ENCODE measurements around the gene IGFBP1.

IGFBP1 gene

DNA sequence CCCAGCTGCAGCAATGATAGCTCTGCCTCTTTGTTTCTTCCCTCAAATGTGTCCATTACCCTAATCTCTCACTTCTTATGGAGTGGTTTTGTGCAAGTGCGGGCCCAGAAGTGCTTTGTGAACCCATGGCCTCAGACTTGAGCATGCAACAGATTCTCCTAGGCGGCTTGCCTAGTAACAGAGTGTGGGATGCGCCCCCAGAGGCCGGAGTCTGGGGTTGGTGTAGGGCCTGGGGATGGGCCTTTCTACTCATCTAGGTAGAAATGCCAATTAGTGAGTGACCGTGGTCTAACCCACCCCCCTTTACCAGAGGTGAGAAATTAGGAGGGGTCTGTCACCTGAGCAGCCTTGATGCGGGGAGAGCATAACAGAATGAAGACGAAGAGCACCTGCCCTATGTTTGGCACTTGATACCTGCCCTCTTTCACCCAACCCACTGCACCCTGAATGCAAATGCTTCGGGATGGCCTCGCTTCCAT, 7.0 kb upstream of the IGFBP1 start:
- DNase-seq (ENCODE audit: low read depth in 2 of 2): no peak

DNA sequence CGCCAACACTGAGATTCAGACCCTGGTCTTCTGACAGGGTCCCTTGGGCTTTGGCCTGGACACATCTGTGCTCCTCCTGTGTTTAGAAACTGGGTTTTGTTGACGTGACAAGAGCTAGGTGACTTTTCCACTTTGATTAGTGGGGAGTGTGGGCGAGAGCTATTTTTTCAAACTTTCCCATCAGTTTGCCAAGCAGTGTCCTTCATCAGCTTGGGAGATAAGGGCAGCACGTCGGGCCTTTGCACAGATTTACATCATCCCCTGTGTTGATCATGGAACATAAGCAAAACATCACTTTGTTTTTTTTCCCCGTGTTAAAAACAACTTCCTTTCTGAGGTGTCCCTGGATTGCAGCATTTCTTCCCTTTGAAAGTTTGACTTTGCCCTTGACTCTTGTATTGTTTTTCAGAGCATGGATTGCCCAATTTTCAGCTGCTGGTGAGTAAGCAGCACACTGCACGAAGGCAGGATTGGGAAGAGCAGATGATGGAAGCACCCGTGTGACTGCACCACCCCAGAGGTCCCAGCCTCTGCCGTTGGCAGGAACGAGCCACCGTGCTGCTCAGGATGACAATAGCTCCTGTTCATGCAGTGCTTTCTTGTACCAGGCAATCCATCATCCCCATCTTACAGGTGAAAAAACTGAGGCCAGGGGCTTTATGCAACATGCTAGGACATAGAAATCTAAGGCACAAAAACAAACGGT, 6.4 kb upstream of the IGFBP1 start:
- no peak for DNase-seq (ENCODE audit: low read depth in 2 of 2)

DNA sequence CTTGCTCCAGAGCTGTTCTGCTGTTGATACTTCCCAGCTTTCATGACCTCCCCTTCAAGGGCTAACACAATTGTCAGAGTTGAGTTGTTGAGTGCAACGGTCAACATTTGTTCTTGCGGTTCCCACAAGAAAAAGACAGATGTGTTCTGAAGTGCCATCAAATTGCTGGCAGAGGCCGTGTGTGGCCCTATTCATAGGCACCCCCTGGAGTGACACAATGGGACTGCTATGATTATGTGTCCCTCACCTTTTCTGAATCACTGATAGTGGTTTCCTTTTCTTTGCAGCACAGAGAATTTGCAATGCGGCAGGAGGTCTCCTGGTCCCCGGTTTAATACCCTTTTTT, 5.8 kb upstream of the IGFBP1 start:
- no peak for DNase-seq (ENCODE audit: low read depth in 2 of 2)

DNA sequence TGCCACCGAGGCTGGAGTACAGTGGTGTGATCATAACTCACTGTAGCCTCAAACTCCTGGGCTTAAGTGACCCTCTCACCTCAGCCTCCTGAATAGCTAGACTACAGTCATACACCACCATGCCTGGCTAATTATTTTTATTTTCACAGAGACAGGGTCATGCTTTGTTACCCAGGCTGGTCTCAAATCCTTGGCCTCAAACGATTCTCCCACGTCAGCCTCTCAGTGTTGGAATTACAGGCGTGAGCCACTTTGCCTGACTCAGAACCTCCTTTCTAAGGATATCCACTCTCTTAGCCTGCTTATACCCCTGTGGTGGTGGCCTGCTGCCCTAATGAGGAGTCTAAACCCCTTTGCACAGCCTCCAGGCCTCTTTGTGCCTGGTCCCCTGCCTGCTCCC, 4.2 kb upstream of the IGFBP1 start:
- no peak for DNase-seq (ENCODE audit: low read depth in 2 of 2)

DNA sequence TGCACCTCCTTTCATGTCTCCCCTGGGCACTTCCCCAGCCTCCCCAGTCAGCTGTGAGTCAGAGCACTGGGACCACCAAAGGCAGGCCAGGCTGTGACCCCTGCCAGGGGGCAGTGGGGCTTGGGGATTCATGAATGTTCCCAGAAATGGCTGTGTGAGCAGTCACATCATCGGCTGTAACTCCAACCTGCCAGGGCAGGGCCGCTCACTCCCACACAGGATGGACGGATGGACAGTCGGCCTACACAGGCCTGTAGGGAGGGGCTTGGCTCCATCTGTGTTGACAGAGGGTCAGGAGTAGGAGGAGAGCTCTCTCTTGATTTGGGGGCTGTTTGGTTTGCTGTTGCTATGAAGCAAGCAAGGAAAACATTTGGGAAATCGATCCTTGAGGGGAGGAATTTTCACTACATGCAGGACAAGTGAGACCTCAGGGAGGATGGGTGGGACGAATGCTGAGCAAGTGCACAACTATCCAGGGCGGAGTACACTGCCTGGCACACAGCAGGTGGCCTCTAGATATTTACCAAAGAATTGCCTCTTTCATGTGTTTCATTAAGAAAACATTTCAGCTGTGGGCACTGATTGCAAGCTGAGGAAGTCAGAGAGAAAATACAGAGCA, 2.9 kb upstream of the IGFBP1 start:
- DNase-seq (ENCODE audit: low read depth in 2 of 2): no peak

DNA sequence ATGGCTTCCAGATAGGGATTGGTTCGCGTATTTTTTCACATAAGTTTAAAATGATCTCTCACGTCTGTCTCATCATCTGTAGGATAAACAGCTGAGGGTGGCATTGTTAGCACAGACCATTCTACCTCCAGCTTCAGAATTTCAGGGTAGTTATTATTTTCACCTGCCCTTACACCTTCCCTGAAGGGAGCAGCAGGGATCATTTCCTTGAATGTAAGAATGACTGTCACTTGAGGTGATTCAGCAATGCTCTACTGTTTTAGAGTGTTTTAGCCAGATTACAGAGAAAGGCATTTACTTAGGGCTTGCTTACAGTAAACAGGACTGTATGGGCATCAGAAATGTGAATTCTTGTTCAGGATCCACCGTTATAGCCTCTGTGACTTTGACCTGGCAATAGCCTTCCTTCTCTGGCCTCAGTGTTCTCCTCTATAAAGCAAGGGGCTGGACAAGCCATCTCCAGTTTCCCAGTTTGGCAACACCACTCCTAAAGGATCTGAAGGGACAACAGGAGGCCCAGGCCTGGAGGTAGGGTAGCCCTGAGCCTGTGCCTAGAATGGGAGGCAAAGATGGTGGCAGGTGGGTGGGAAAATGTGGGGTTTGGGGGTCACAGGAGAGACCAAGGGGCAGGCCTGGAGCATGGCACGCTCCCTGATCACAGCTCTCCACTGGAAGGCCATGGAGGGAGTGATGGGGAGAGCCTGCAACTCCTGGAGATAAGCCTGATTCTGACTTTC, 1.2 kb upstream of the IGFBP1 start:
- no peak for DNase-seq (ENCODE audit: low read depth in 2 of 2)

DNA sequence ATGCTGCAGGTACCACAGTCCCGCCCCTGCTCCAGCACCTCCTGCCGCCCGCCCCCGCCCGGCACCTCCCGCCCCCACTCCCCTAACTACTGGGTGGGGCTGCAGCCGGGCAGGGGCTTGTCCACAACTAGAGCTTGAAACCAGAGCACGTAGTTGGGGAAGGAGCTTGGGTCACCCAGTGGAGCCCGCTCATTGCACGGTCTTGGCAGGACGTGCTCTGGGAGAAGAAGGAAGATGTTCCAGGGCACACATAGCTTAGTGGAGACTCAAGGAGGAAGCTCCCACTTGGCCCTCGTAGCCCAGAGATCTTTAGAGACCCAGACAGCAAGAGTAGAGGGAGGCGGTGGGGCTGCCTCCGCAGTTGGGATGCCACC, 692 bp downstream of the IGFBP1 start:
- no peak for DNase-seq (ENCODE audit: low read depth in 2 of 2)

DNA sequence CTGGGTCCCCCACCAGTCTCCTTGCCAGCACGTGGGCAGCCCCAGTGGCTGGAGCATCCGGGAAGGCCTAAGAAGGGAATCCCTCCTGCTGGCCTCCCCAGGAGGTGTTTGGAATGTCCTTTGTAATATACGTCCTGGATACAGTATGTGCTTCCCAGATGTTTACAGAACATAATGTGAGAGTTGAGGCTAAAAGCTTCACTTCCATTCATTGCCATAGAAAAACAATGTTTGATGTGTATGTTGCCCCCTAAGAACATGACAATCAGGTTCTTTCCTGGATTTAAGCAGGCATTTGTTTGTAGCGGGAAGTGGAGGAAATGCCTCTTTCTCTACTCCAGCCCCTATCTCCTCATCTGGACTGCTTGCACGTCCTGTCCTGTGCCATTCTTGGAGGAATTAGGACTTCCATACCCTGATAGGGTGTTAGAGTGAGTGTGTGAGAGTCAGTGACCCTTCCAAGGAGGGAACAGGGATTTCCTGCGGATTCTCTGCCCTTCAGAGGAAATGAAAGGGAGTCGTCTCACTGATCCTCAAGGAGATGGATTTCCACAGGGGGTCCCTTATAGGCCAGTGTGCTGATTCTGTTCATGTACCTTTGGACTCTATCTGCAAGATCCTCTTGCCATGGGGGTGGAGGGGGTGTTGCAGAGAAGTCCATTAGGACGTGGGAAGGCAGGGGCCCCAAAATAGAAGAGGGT, 1.2 kb downstream of the IGFBP1 start:
- no peak for DNase-seq (ENCODE audit: low read depth in 2 of 2)

DNA sequence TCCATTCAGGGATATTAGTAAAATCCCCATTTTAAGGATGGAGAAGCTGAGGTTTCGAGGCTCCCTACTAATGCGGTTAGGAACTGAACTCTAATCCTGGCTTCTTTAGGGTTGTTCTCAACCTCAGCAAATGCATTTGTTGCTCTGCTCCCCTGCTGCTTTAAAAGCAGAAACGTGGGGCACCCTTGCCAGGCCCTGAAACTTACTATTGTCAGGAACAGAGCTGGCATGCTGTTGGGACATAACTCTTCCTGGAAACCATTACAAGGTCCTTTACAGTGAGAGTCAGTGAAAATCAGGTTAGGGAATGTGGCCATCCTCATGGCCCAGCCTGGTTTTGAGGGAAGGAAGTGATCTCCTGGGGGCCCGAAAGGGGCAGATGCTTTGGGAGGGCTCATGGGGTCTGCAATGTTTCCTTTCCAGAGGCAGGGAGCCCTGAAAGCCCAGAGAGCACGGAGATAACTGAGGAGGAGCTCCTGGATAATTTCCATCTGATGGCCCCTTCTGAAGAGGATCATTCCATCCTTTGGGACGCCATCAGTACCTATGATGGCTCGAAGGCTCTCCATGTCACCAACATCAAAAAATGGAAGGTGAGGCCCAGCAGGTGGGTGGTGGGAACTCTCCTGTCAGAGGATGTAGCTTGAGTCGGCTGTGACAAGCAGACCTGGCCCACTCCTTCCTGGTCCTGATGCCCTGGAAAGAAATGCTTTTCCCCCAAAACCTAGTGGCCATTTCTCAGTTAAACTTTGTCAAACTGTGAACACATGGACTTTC, 2.0 kb downstream of the IGFBP1 start:
- DNase-seq (ENCODE audit: low read depth in 2 of 2): no peak

DNA sequence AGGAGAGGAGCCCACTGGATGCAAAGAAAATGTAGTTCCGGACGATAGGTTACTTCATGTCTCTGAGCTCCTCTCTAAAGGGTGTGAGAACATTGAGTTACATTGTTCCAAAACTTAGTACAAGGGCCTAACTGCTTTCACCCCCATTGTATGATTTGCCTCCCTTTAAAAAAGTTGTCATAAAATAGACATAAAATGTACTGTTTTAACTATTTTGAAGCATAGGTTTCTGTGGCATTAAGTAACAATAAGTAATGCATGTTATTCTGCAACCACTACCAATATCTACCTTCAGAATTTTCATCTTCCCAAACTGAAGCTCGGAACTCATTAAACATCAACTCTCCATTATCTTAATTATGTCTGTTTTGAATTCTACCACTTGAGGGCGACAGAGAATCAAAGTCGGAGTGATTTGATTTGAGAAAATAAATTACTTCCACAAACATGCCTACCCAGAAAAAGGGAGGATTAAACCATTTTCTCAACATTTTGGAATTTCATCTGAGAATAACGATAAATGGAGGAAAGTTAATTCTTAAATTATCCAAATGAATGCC, 2.7 kb downstream of the IGFBP1 start:
- DNase-seq (ENCODE audit: low read depth in 2 of 2): no peak

DNA sequence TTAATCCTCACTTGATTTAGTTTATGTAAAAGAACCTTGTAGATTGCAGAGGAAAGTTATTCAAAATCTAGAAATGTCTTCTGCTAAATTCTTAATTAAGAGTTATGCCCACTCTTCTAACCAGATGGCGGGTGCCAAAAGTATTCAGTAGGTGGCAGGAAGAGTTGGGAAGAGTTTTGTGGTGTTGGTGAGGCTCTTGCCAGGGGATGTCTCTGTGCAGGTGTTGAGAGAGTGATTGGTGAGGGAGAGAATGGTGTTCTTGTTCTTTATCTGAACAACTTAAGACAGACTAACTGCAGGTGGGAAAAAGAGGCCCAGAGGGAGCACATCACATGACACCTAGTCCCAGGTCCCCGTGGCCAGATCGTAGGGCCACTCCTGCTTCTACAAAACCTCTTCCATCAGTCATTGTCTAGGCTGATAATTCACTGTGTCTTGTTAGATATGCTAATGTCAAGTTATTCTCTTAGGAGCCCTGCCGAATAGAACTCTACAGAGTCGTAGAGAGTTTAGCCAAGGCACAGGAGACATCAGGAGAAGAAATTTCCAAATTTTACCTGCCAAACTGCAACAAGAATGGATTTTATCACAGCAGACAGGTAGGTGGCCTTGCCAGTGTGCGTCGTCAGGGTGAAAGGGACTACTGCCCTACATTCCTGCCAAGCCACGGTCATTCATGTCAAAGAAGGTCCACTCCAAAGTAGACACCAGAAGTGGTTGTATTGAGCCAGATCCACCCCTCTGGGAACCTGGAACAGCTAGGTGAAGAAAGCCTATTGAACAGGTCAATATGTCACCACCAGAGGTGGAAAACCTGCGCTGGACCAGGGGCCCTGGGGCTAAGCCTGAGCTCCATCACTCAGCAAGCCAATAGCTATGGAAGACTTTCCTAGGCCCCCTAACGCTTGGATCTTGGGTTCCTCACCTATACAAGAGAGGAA, 3.4 kb downstream of the IGFBP1 start:
- no peak for DNase-seq (ENCODE audit: low read depth in 2 of 2)

DNA sequence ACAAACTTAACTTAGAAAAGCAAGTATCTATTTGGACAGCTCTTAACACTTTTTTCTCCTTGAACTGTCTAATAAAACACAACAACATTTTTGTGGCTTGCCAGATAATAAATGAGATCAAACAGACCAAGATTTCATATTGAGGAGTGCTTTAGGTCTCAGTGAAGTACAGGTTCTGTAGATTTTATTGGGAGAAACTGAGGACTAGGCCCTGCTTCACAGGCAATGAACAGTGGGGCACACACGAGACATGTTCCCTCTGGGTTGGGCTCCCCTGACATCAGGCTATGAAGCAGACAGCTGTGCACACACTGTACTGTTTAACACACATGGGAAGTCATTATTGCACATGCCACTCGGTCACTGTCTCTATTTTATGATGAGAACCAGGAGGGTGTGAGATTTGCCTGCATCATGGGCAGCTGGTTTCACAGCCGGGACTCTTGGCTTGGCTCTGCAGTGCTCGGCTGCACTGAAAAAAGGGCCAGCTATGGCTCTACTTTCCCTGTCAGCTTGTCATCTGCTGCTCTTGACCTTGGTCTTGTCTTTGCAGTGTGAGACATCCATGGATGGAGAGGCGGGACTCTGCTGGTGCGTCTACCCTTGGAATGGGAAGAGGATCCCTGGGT, 4.2 kb downstream of the IGFBP1 start:
- no peak for DNase-seq (ENCODE audit: low read depth in 2 of 2)

DNA sequence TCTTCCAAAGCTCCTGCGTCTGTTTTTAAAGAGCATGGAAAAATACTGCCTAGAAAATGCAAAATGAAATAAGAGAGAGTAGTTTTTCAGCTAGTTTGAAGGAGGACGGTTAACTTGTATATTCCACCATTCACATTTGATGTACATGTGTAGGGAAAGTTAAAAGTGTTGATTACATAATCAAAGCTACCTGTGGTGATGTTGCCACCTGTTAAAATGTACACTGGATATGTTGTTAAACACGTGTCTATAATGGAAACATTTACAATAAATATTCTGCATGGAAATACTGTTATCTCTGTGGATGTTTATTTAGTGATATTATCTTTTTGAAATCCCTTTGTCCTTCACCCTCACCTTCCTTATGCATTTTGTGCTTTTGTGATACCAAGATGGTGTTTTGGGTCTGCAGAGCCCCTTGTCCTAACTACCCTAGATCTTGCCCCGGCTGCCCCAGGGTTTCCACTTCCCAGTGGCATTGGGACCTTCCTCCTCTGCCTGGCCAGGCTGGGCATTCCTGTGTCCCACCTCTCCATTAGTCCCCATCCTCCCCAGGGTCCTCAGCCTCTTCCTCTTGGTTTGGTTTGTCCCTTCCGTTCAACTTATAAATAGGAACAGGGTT, 5.2 kb downstream of the IGFBP1 start:
- no peak for DNase-seq (ENCODE audit: low read depth in 2 of 2)

DNA sequence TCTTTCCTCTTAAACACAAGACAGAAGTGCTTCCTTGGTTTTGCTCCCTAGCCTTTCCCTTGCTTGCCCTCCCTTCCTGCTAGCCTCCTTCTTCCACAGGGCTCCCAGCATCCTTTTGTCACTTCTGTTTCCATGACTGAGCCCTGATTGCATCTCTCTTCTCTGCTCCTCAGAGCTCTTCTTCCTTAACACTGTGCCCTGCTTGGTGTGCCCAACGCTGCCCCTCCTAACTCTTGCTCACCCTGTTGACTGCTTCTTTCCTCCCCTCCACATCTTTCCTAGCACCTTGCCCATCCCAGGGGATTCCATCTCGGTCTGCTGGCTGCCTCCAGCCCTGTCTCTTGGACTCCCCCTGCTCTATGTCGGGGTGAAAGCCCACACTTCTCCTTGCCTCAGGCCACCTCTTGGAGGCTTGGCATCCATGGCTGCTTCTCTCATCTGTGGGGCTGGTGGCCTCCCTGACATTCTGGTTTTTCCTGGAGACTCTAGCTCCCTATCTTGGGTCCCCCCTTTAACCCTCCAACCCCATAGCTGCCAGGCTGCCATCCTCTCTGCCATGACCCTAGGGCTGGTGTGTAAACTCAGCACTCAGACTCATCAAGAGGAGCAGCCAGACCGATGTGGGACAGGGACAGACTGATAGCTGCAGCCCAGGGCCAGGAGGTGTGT, 5.8 kb downstream of the IGFBP1 start:
- no peak for DNase-seq (ENCODE audit: low read depth in 2 of 2)

DNA sequence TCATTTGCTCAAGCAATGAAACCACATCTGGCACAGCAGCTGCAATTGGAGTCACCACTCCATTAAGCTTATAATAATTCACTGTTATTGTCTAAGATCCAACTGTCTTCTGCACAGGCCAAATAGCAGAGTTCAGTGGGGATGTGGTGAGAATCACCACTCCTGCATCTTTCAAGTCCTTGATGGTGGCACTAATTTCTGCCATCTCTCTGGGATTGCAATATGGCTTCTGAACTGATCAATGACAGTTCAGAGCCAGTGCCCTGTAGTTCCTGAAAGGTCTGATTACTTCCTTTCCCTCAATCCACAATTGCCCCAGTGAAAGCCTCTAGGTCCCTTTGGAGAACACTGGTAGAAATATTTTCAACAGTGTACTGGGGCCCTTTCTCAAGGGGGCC, 6.4 kb downstream of the IGFBP1 start:
- no peak for DNase-seq (ENCODE audit: low read depth in 2 of 2)

DNA sequence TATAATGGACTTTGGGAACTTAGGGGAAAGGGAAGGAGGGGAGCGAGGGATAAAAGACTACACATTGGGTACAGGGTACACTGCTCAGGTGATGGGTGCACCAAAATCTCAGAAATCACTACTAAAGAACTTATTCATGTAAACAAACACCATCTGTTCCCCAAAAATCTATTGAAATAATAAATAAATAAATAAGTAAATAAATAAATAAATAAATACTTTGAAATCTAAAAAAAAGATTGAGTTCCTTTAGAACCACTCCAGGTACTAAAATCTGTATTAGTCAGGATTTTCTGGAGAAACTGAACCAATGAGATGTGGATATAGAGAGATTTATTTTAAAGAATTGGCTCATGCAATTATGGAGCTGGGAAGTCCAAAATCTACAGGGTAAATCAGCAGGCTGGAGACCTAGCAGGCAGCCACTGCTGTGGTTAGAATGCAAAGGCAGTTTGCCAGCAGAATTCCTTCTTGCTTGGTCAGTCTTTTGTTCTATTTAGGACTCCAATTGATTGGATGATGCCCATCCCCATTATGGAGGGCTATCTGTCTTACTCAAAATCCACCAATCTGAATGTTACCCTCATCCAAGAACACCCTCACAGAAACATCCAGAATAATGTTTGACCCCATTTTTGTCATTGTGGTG, 8.9 kb downstream of the IGFBP1 start:
- DNase-seq (ENCODE audit: low read depth in 2 of 2): no peak

DNA sequence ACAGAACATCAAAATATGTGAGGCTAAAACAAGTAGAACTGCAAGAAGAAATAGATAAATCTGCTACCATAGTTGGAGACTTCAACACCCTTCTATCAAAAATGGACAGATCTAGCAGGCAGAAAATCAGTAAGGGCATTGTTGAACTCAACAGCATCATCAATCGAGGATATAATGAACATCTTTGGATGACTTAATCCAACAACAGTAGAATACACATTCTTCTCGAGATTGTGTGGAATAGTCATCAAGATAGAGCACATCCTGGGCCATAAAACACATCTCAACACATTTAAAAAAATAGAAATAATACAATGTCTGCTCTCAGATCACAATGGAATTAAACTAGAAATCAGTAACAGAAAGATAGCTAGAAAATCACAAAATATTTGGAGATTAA, 9.9 kb downstream of the IGFBP1 start:
- DNase-seq (ENCODE audit: low read depth in 2 of 2): no peak

DNA sequence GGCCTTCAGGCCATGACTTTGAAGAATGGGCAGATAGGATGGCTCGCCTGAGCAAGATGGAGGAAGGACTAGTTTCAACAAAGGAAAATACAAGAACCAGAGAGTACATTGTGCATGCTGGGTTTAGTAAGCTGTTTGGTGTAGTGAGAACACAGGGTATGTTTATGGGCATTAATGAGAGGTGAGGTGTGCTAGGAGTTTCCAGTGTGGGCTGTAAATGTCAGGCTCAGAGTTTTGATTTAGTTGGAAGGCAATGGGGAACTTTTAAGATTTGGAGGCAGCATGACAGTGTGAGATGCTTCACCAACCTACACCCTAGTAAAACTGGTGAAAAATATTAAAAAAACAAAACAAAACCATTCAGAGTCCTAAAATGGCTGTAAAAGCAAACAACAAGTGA, 13.3 kb downstream of the IGFBP1 start:
- DNase-seq (ENCODE audit: low read depth in 2 of 2): no peak
